GM12801 (cell line): Measurements from ENCODE around the gene HSD17B13.

Source experiments
- TF ChIP-seq, protein P1 (sequence below): IDR thresholded peaks from one replicate; pipeline ENCODE4 v1.5.1; 2011; ENCODE audit warnings: control low read depth; ENCODE audit not compliant: insufficient read length; ENCODE audit errors: extremely low read depth

HSD17B13 gene

DNA sequence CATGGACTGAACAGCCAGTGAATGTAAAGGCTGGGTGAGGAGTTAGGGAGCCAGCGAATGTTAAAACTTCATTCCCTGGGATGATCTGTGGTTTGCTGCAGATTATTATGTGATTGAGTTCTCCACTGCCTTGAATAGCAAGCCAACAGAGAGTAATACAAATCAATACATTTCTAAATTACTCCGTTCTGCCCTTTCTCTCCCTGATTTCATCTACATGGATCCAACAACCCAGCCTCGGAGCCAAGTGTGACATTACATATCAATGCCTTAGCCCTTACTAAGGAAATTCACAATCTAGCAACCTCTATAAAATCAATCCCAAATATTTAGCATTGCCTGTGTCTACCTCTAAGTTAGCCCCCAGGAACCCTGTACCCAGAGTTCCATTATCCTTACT lies 11.0 kb downstream of the HSD17B13 start:
- TF ChIP-seq, protein P1, sequence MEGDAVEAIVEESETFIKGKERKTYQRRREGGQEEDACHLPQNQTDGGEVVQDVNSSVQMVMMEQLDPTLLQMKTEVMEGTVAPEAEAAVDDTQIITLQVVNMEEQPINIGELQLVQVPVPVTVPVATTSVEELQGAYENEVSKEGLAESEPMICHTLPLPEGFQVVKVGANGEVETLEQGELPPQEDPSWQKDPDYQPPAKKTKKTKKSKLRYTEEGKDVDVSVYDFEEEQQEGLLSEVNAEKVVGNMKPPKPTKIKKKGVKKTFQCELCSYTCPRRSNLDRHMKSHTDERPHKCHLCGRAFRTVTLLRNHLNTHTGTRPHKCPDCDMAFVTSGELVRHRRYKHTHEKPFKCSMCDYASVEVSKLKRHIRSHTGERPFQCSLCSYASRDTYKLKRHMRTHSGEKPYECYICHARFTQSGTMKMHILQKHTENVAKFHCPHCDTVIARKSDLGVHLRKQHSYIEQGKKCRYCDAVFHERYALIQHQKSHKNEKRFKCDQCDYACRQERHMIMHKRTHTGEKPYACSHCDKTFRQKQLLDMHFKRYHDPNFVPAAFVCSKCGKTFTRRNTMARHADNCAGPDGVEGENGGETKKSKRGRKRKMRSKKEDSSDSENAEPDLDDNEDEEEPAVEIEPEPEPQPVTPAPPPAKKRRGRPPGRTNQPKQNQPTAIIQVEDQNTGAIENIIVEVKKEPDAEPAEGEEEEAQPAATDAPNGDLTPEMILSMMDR = no peak

DNA sequence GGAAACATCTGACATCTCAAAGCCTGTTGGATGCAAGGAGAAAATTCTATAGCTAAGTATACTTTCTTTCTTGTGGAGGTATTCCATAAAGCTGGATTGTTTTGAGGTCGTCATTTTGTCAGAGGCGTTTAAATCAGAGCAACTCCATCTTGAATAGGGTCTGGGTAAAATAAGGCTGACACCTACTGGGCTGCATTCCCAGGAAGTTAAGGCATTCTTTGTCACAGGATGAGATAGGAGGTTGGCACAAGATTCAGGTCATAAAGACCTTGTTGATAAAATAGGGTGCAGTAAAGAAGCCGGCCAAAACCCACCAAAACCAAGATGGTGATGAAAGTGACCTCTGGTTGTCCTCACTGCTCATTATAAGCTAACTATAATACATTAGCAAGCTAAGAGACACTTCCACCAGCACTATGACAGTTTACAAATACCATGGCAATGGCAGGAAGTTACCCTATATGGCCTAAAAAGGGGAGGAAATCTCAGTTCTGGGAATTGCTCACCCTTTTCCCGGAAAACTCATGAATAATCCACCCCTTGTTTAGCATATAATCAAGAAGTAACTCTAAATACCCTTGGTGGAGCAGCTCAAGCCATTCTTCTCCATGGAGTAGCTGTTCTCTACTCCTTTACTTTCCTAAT lies 11.9 kb downstream of the HSD17B13 start:
- TF ChIP-seq, protein P1 = no peak

DNA sequence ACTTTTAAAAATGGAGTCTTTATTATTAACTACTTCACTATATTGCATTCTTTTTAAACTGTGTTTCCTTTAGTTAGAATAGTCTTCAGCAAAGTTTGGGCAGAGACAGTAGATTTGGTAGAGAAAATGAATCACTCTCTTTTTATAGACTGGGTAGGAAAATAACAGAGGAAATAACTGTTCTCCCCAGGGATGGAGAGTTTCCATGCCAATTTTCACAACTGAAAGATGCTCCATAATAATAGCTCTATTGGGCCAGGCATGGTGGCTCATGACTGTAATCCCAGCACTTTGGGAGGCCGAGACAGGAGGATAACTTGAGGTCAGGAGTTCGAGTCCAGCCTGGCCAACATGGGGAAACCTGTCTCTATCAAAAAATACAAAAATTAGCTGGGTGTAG lies 13.1 kb downstream of the HSD17B13 start:
- TF ChIP-seq, protein P1 = no peak

DNA sequence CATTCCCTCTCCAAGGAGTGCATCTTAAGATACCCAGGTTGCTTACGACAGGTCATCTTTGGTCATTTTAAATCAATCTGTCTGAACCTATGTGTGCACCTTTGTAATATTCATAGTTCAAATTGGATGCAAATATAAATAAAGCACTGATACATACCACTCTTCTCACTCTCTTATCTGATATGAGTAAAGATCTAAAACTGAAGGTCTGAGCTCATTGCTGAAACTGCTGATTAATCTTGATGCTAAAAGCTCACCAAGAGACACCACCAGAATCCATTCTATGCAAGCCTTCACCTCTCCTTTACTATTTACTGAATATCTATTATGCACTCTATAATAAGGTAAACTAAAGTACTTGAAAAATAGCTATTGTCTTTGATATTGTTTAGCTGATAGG lies 16.6 kb downstream of the HSD17B13 start:
- TF ChIP-seq, protein P1 = no peak

DNA sequence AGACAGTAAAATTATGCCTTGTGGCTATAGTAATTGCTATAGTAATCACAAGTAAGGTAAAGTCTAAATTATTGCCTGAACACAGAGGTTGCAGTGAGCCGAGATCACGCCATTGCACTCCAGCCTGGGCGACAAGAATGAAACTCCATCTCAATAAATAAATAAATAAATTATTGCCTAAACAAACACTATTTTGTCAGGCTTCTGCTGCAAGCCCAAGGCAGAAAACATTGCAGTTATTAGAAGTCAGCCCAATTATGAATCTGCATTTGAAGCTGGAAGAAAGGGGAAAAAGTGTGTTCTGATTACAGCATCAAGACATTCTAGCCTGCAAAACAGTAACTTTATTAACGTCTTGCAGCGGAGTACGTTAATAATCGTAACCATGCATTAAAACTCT lies 17.1 kb downstream of the HSD17B13 start:
- TF ChIP-seq, protein P1 = no peak

DNA sequence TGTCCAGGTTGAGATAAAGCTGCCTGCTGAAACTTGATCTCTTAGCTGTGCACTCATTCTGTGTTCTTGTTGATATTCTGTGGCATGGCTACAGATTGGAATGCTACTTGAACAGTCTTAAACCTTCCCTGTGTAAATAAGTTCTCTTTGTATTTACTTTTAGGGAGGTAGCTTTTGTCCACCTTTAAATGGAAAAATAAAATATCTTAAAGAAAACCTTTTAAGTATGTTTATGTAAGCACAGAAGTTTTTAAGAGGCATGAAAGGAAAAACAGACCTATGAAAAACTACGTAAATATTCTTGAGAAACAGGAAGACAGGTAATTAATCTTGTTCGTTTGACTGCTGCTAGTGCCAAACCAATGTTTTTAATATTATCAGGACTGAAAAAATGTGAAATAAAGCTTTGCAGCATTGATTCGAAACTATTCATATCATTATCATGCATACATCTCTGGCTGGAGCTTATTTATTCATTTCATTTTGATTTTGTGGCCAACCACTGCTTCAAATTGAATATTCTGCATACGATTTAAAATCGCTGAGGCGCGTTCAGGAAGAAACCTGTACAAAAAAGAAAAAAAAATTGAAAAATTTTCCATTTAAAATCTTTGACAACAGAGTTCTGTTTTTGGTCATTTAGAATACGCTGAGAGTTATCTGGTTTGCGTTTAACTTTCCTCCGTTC lies 17.8 kb downstream of the HSD17B13 start:
- TF ChIP-seq, protein P1 = no peak

DNA sequence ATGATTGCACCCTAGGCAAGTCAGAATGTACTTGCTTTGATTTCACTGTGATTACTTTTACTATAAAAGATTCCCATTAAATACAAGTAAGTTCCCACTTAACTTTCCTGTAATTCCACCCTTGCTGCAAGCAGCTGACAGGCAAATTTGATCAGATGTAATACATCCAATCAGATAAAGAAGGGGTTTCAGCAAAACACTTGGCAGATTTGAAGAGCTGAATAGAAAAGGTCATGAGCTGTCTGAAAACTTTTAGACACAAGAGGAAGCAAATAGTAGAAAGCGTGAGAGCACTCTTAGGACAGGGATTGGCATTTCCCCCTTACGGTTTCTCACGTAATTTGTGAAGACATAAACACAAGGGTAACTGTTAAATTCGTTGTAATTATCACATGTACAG lies 22.8 kb downstream of the HSD17B13 start:
- TF ChIP-seq, protein P1 = no peak
